Non-pigmented ciliary epithelial cell (primary cell): Measurements from ENCODE around the gene NEIL3.
"Not testable (repeated sequence)": the region's sequence is repeated elsewhere in the genome, so short reads cannot be mapped to it uniquely, and the experiment has no call there.

ENCODE experiments used
- DNase-seq: peaks from one replicate; pipeline ENCODE4 v3.0.0-alpha.2; 2010; ENCODE audit warnings: low read depth

The NEIL3 gene

DNA sequence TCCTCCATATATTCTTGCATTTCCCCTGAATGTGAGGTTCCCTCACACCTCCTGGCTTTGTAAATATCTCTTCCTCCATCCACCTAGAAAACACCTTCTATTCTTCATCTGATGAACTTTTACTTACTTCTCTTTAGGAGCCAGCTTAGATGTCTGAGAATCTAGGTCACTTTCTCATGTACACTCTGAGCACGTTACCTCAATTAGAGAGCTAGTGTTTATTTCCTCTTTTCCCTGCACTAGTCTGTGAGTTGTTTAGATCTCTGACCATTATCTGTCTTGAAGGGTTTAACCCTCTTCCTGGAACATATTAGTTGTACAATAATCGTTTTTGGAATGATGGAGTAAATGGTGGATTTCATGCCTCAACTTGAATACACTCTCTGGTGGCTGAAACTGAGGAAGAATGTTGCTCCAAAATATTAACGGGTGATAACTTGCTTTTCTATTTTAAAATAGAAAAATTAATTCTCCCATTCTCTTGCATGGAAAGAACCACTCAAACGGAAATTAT is 8.5 kb upstream of the NEIL3 start:
- DNase-seq = no peak

DNA sequence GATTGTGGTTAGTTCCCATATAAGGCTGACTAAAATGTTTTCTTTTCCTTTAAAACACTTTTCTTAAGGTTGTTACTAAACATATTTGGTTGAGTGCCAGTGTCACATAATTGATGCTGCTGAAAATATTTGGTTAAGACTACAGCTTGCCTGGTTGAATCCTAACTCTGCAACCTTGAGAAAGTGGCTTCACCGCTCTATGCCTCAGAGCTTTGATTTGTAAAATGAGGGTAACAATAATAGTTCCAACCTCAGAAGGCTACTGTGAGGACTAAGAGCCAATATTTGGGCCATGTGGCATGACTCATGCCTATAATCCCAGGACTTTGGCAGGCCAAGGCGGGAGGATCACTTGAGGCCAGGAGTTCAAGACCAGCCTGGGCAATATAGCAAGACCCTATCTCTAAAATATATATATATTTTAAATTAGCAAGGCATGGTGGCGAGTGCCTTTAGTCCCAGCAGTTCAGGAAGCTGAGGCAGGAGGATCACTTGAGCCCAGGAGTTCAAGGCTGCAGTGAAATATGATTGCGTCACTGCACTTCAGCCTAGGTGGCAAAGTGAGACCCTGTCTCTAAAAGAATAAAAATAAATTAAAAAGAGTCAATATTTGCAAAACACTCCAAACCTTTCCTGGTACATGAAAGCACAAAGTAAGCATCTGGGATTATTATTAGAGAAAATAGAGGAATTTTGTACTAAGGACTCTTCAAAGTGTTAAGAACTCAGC is 7.1 kb upstream of the NEIL3 start:
- no peak for DNase-seq

GRCh38 chr4:177304094-177304493 is 5.6 kb upstream of the NEIL3 start:
- no peak for DNase-seq

DNA sequence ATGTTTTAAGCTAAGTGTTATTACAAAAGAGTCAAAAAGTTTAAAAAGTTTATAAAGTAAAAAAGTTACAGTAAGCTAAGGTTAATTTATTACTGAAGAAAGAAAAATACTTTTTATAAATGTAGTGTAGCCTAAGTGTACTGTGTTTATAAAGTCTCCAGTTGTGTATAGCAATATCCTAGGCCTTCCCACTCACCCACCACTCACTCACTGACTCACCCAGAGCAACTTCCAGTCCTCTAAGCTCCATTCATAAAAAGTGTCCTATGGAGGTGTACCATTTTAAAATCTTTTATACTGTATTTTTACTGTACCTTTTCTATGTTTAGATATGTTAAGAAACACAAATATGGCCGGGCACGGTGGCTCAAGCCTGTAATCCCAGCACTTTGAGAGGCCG is 4.8 kb upstream of the NEIL3 start:
- DNase-seq = not testable (repeated sequence)

GRCh38 chr4:177308125-177308524 is 1.5 kb upstream of the NEIL3 start:
- no peak for DNase-seq

DNA sequence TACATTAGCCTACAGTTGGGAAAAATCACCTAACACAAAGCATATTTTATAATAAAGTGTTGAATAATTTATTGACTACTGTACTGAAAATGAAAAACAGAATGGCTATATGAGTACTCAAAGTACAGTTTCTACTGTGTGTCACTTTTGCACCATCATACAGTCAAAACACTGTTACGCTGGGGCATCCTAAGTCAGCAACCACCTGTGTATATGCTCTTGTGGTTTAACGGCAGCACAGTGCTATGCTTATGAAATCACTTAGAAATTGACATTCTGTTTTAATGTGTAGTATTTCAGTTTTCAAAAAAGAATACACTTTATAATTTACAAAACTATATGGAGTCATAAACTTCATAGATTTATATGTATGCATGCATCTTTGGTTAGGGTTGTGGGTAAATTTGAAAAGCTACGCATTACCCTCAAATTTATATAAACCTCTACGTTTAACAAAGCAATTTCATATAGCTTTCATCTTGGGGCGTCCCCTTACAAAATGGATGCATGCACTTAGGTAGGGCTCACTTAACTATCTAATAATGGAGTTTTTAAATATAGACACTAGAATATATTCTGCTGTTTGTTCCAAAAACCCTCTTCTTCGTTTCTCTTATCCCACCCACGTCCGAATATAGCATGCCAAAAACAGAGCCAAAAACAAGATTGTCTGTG is 690 bp upstream of the NEIL3 start:
- no peak for DNase-seq

DNA sequence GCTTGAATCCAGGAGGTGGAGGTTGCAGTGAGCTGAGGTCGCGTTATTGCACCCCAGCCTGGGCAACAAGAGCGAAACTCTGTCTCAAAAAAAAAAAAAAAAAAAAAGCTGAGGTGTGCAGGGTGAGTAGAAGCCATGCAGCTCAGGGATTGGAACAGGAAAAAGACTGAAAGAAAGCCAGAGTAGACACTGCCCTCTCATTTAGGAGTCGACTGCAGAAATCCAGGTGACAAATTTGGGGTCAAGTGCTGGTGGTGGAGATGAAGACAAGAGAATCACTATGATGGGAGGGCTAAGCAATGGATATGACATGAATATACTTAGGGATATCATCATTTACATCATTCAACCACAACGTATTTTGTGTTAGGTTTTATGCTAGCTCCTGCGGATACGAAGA is 1.9 kb downstream of the NEIL3 start:
- DNase-seq = no peak

DNA sequence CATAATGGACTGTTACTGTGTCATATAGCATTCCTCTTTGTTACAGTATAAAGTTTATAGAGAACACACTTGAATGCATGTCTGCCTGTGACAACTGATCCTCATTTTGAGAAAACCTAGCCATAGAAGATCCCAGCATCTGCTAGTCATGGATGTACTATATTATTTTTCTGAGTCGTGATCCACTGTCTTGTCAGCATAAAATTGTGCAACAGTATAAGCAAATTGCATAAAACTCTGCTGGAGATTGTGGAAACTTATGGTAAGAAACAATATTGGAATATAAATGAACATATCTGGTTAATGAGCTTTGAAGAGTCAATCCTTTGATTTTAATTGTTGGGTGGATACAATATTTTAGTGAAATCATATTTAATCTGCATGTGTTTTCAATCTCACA is 3.6 kb downstream of the NEIL3 start:
- DNase-seq = no peak

DNA sequence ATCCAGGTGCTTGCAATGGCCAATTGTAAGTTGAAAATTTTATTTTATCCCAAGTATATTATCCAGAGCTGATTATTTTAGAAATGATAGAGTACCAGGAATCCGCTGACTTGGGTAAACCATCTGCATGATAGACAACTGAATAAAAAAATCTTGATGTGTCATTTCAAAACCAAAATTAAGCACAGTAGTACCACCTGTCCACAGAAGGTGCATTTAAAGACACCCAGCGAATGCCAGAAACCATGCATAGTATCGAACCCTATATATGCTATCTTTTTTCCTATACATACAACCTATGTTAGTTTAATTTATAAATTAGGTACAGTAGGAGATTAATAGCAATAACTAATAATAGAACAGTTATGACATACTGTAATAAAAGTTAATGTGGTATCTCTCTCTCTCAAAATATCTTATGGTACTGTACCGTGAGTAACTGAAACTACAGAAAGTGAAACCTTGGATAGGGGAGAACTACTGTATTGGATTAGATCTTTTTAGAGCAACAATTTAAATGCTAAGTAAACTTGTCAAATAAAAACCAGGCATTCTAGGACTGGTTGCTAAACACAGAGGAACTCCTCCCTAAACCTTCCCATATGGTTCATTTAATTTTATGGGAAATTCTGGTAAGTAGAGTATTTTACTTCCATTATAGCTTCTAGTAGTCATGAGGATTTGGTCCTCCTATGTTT is 6.2 kb downstream of the NEIL3 start:
- no peak for DNase-seq

DNA sequence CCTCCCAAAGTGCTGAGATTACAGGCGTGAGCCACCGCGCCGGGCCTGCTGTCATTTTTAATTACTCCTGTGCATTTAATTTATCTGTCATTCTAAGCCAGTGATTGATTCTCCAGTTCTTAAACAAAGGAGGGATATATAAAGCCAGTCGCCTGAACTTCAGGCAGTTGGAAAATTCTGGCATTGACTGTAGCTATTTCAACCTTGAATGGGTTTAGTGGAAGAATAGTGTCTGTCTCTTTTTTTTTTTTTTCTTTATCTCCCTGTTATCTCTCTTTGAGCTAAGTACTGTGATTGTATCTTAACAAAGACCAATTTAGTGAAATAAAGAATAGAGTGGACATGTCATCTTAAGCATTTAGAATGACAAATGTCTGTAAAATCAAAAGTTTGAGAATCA is 11.0 kb downstream of the NEIL3 start:
- DNase-seq = no peak

DNA sequence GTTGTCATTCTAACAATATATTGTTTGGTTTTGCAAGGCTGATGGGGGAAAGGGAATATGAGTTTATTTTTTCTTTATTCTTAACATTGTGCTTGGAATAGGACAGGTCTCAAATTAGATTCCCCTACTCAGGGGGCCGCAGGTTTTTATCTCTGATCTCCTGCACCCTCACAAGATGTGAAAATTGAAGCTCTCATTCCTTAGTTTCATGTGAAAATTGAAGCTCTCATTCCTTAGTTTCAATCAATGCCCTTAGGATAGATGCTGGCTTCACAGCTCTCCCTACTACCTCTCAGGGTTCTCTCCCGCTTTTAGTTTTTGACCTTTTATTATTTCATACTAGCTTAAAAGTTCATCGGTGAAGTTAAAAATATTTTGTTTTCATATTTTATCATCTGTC is 12.0 kb downstream of the NEIL3 start:
- no peak for DNase-seq

GRCh38 chr4:177322266-177322665 is 12.6 kb downstream of the NEIL3 start:
- DNase-seq = no peak

GRCh38 chr4:177322881-177323280 is 13.2 kb downstream of the NEIL3 start:
- no peak for DNase-seq

- no peak for DNase-seq
Observed at GRCh38 chr4:177323416-177323815, 13.7 kb downstream of the NEIL3 start.

GRCh38 chr4:177332119-177332518 is 22.4 kb downstream of the NEIL3 start:
- no peak for DNase-seq

DNA sequence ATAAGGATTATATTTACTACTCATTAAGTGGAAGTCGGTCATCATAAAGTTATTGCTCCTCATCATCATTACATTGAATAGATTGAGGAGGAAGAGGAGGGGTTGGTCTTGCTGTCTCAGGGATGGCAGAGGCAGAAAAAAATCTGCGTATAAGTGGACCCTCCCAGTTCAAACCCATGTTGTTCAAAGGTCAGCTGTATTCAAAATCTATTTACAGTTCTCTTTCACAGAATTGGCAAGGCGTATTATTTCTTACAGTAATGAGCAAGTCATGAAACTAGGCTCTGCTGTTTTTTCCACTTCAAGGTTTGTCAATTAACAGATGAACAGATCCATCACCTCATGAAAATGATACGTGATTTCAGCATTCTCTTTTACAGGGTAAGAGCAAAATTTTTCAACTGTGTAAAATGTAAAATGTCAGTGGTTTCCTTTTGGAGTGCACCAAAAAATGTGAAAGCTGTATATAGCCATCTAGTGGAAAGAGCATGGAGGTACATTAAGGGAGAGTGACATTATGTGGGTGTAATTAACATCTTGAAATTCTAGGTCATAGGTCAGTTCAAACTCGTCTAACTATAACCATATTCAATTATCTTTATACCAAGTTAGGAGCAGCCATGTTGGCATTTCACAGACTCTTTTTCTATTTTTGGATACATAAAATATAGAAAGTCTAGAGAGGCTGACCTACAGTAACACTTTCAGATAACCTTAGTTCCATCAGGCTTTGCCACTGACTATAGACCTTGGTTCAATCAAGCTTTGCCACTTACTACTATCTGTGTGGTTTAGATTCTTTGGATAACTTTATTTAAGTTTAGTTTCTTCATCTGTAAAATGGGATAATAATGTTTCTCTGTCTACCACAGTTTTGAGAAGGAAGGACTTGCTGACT is 30.1 kb downstream of the NEIL3 start:
- no peak for DNase-seq

DNA sequence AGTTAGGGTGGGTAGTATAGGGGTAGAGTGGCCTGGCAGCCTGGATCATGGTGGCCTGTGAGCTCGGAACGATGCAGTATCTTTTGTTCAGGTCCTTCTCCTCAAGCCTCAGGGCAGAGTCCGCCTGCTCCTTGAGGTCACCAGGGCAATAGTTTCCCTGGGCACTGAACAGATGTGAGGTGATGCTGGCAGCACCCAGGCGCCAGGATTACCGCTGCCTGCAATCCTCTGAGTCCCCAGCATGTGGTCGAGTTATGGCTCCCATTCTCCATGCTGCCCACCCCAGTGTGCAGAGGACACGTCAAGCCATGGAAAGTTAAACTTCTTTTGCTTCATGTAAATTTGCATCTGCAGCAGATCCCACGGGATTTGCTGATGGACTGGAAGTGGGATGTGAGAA is 38.7 kb downstream of the NEIL3 start:
- DNase-seq = no peak

GRCh38 chr4:177349191-177349590 is 39.5 kb downstream of the NEIL3 start:
- DNase-seq = no peak

GRCh38 chr4:177351622-177352244 is 42.1 kb downstream of the NEIL3 start:
- no peak for DNase-seq

GRCh38 chr4:177356206-177356605 is 46.5 kb downstream of the NEIL3 start:
- no peak for DNase-seq

GRCh38 chr4:177356921-177357320 is 47.2 kb downstream of the NEIL3 start:
- no peak for DNase-seq

DNA sequence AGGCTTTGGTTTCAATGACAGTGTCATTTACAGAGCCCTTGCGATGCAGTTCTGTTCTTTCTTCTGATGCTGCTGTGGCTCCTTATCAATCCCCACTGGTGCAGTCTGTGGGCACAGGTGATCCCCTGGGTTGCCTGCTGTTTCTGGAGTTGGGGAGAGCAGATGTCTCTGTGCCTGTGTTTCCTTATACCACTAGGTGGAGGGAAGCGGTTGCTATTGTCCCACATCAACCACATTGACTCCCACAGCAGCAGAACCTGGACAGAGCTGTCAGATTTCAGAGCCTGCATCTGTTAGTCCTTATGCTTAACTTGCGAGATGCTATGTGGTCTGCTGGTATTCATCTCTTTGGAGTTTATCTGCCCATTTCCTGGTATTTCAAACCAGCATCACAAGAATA is 57.7 kb downstream of the NEIL3 start:
- no peak for DNase-seq
